ENCODE measurements around the gene VCAN. TPM values are rescaled to one million over a fixed set of nuclear protein-coding genes. Genes with fewer than 3 reads are reported as not detected.
A peak's percentile ranks its signal among the peaks of the same experiment; 100 is the strongest.

VCAN gene
- total RNA-seq, 4 donors from 2014 or later: 53.0 to 833 (median 65.1) TPM

GRCh38 chr5:83475391-83475863 is 3.9 kb downstream of the VCAN start:
- peak overlapping the region; percentile 77 for H3K27ac ChIP-seq
- no peak for TF ChIP-seq CTCF (IDR thresholded peaks at IDR 0.05)
- TF ChIP-seq POLR2A (IDR thresholded peaks at IDR 0.05): no peak
- H3K36me3 ChIP-seq: no peaks in the 10 kb centered on the region
- no peak for DNase-seq
- H3K4me1 ChIP-seq: no peaks in the 10 kb centered on the region
- no peaks in the 10 kb centered on the region for H3K9me3 ChIP-seq
- peak overlapping the region in 1 of 2 donors; percentile 35 for H3K4me3 ChIP-seq
- peaks cover 0 to 9% of the 10 kb centered on the region in 2 donors for H3K27me3 ChIP-seq
- intact Hi-C loops (cut with DNase I; ENCODE audit: low total_unique reads): no loop called here

GRCh38 chr5:83475935-83476814 is 4.6 kb downstream of the VCAN start:
- no peak for TF ChIP-seq CTCF (IDR thresholded peaks at IDR 0.05)
- TF ChIP-seq POLR2A (IDR thresholded peaks at IDR 0.05): no peak
- H3K27ac ChIP-seq: peak overlapping the region in 1 of 2 donors; percentile 23
- no peaks in the 10 kb centered on the region for H3K4me1 ChIP-seq
- no peaks in the 10 kb centered on the region for H3K9me3 ChIP-seq
- peaks cover 0 to 9% of the 10 kb centered on the region in 2 donors for H3K27me3 ChIP-seq
- no peak for DNase-seq
- intact Hi-C loops (cut with DNase I; ENCODE audit: low total_unique reads): no loop called here
- H3K36me3 ChIP-seq: no peaks in the 10 kb centered on the region
- H3K4me3 ChIP-seq: no peak overlapping the region

GRCh38 chr5:83482961-83483360 is 11.4 kb downstream of the VCAN start:
- Histone ChIP-seq H3K27me3 (no peaks in the 10 kb centered on the region), H3K27ac (no peak overlapping the region), H3K36me3 (no peaks in the 10 kb centered on the region), H3K4me3 (no peak overlapping the region), H3K9me3 (no peaks in the 10 kb centered on the region), H3K4me1 (no peaks in the 10 kb centered on the region)
- TF ChIP-seq CTCF (IDR thresholded peaks at IDR 0.05) (no peak), POLR2A (IDR thresholded peaks at IDR 0.05) (no peak)
- no peak for DNase-seq
- intact Hi-C loops (cut with DNase I; ENCODE audit: low total_unique reads): no loop called here

GRCh38 chr5:83484294-83484693 is 12.8 kb downstream of the VCAN start:
- DNase-seq: no peak
- no peaks in the 10 kb centered on the region for H3K4me1 ChIP-seq
- no peaks in the 10 kb centered on the region for H3K36me3 ChIP-seq
- H3K9me3 ChIP-seq: no peaks in the 10 kb centered on the region
- TF ChIP-seq CTCF (IDR thresholded peaks at IDR 0.05) (no peak), POLR2A (IDR thresholded peaks at IDR 0.05) (no peak)
- no peaks in the 10 kb centered on the region for H3K27me3 ChIP-seq
- no peak overlapping the region for H3K27ac ChIP-seq
- no peak overlapping the region for H3K4me3 ChIP-seq
- intact Hi-C loops (cut with DNase I; ENCODE audit: low total_unique reads): no loop called here

GRCh38 chr5:83485842-83486241 is 14.3 kb downstream of the VCAN start:
- Histone ChIP-seq H3K27ac (no peak overlapping the region), H3K4me3 (no peak overlapping the region), H3K9me3 (no peaks in the 10 kb centered on the region), H3K4me1 (no peaks in the 10 kb centered on the region), H3K36me3 (no peaks in the 10 kb centered on the region), H3K27me3 (no peaks in the 10 kb centered on the region)
- no peak for DNase-seq
- TF ChIP-seq POLR2A (IDR thresholded peaks at IDR 0.05): no peak
- TF ChIP-seq CTCF (IDR thresholded peaks at IDR 0.05): no peak
- intact Hi-C loops (cut with DNase I; ENCODE audit: low total_unique reads): no loop called here

Data from uterus (tissue), 4 donors.